Astrocyte (in vitro differentiated cells and primary cell): ENCODE measurements around the gene NTM. TPM values are rescaled to one million over a fixed set of nuclear protein-coding genes. Genes with fewer than 3 reads are reported as not detected.

Experiments
- DNase-seq: peaks from one replicate; pipeline ENCODE4 v3.0.0-alpha.2; 2010; ENCODE audit warnings: low read depth
- FAIRE-seq: peaks from 2 replicates; lab custom pipeline; 2011; peaks lifted over from hg19 to GRCh38; lab: Jason Lieb, UNC
- H2AFZ ChIP-seq: 2 replicates; pipeline ENCODE4 v1.6.0; 2012; ENCODE audit warnings: low read depth, low read length, inconsistent platforms
- H3K27ac ChIP-seq: 2 replicates; pipeline ENCODE4 v1.5.1; 2011; ENCODE audit warnings: low read depth, low read length, inconsistent platforms
- H3K27me3 ChIP-seq: 2 replicates; pipeline ENCODE4 v1.6.0; 2011; ENCODE audit warnings: low read length, inconsistent platforms; ENCODE audit not compliant: insufficient read depth
- H3K36me3 ChIP-seq: 2 replicates; pipeline ENCODE4 v1.5.1; 2011; ENCODE audit warnings: low read length, inconsistent platforms; ENCODE audit not compliant: insufficient read depth
- H3K4me1 ChIP-seq: 2 replicates; pipeline ENCODE4 v1.5.1; 2011; ENCODE audit warnings: low read length, inconsistent platforms; ENCODE audit not compliant: insufficient read depth
- H3K4me2 ChIP-seq: 2 replicates; pipeline ENCODE4 v1.6.0; 2012; ENCODE audit warnings: low read length, inconsistent platforms
- H3K4me3 ChIP-seq: 2 replicates; pipeline ENCODE4 v1.5.1; 2011; ENCODE audit warnings: low read depth, mild to moderate bottlenecking, low read length, inconsistent platforms; ENCODE audit not compliant: insufficient read depth
- H3K79me2 ChIP-seq: 2 replicates; pipeline ENCODE4 v1.6.0; 2012; ENCODE audit warnings: mild to moderate bottlenecking, low read length, inconsistent platforms; ENCODE audit not compliant: insufficient read depth
- H3K9ac ChIP-seq: 2 replicates; pipeline ENCODE4 v1.6.0; 2012; ENCODE audit warnings: mild to moderate bottlenecking, low read length, inconsistent platforms
- H3K9me3 ChIP-seq: 2 replicates; pipeline ENCODE4 v1.5.1; 2012; ENCODE audit warnings: low read depth, mild to moderate bottlenecking, low read length, inconsistent platforms; ENCODE audit not compliant: insufficient read depth
- H4K20me1 ChIP-seq: 2 replicates; pipeline ENCODE4 v1.6.0; 2012; ENCODE audit warnings: low read length, inconsistent platforms; ENCODE audit not compliant: insufficient read depth
- H3K27ac Mint-ChIP-seq: one replicate; pipeline ENCODE4 v1.8.0; 2021; ENCODE audit warnings: mild to moderate bottlenecking, mixed read lengths; ENCODE audit not compliant: unreplicated experiment
- H3K27me3 Mint-ChIP-seq: one replicate; pipeline ENCODE4 v1.8.0; 2021; ENCODE audit warnings: low read depth, mixed read lengths; ENCODE audit not compliant: unreplicated experiment
- H3K36me3 Mint-ChIP-seq: one replicate; pipeline ENCODE4 v1.8.0; 2021; ENCODE audit warnings: low read depth, mixed read lengths; ENCODE audit not compliant: unreplicated experiment
- H3K4me1 Mint-ChIP-seq: one replicate; pipeline ENCODE4 v1.8.0; 2021; ENCODE audit warnings: low read depth, mixed read lengths; ENCODE audit not compliant: unreplicated experiment
- H3K4me3 Mint-ChIP-seq: one replicate; pipeline ENCODE4 v1.8.0; 2021; ENCODE audit warnings: mild to moderate bottlenecking, moderate library complexity, mixed read lengths; ENCODE audit not compliant: unreplicated experiment
- H3K9me3 Mint-ChIP-seq: one replicate; pipeline ENCODE4 v1.8.0; 2021; ENCODE audit warnings: mild to moderate bottlenecking, mixed read lengths; ENCODE audit not compliant: unreplicated experiment
- EZH2 ChIP-seq: IDR thresholded peaks from 2 replicates; pipeline ENCODE4 v1.6.1; 2012; ENCODE audit warnings: mild to moderate bottlenecking, low read length, inconsistent platforms; ENCODE audit not compliant: insufficient read depth
- total RNA-seq: library from RNA; stranded (reverse); gene quantifications from 2 replicates; pipeline ENCODE4 v1.2.1, GENCODE V29; 2021
- TF ChIP-seq, protein P1 (sequence below): IDR thresholded peaks from 2 replicates; pipeline ENCODE4 v1.5.1; 2011; ENCODE audit warnings: low read depth, mild to moderate bottlenecking, inconsistent platforms, low read length, moderate library complexity; ENCODE audit not compliant: insufficient read depth

Gene NTM
- total RNA-seq, 1 donor from 2014 or later = 98.2 TPM

GRCh38 chr11:131583938-131584337, 213.5 kb downstream of the NTM start:
- FAIRE-seq (no peak), DNase-seq (no peak)
- Histone ChIP-seq H3K27me3 (no peaks in the 10 kb centered on the region), H3K9me3 (peaks cover 3% of the 10 kb centered on the region), H4K20me1 (no peaks in the 10 kb centered on the region), H3K4me3 (no peak overlapping the region), H3K36me3 (no peaks in the 10 kb centered on the region), H3K79me2 (no peaks in the 10 kb centered on the region), H3K9ac (no peak overlapping the region), H2AFZ (no peak overlapping the region), H3K4me2 (no peak overlapping the region), H3K27ac (no peak overlapping the region), H3K4me1 (peaks cover 14% of the 10 kb centered on the region)
- H3K4me1 Mint-ChIP-seq = peaks cover 21% of the 10 kb centered on the region
- H3K27me3 Mint-ChIP-seq = peaks cover 7% of the 10 kb centered on the region
- H3K4me3 Mint-ChIP-seq = no peak overlapping the region
- H3K9me3 Mint-ChIP-seq = peaks cover 11% of the 10 kb centered on the region
- peak overlapping the region; percentile 6 for H3K27ac Mint-ChIP-seq
- TF ChIP-seq EZH2 = no peak
- TF ChIP-seq, protein P1, sequence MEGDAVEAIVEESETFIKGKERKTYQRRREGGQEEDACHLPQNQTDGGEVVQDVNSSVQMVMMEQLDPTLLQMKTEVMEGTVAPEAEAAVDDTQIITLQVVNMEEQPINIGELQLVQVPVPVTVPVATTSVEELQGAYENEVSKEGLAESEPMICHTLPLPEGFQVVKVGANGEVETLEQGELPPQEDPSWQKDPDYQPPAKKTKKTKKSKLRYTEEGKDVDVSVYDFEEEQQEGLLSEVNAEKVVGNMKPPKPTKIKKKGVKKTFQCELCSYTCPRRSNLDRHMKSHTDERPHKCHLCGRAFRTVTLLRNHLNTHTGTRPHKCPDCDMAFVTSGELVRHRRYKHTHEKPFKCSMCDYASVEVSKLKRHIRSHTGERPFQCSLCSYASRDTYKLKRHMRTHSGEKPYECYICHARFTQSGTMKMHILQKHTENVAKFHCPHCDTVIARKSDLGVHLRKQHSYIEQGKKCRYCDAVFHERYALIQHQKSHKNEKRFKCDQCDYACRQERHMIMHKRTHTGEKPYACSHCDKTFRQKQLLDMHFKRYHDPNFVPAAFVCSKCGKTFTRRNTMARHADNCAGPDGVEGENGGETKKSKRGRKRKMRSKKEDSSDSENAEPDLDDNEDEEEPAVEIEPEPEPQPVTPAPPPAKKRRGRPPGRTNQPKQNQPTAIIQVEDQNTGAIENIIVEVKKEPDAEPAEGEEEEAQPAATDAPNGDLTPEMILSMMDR = no peak
- H3K36me3 Mint-ChIP-seq = peaks cover 2% of the 10 kb centered on the region

DNA sequence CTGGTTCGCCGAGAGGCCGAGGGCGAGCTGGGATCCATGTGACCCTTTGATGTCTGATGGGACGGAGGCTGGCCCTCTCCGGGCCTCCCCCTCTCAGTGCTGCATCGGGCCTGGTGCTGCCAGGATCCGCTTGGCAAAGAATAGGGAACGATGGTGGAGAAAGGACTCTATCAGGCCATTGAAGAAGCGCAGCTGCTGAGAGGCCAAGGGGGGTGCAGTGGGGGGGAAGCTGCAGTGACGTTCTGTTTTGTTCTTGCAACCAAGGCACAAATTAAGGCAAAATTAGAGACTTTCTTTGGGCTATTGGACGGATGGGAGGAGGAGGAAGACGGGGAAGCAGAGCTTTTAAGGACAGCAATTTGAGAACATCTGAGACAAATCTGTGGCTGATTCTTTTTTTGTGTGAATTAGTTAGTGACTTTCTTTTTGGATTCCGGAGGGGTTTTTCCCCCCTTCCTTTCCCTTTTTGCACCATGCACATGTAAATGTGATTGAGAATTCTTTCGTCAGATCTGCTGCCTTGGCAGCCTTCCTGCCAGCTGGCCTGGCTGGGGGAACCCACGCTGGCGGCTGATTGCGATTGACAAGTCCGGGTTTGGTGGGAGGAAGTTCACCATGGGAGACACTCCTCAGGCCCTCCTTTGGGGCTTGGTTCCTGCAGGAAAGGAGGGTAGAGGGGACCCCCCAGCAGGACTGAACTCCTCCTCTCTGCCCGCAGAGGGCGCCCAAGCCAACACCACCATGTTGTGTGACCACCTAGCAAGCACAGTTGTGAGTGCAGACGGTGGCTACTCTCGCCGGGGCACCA, 214.6 kb downstream of the NTM start:
- TF ChIP-seq, protein P1 = peak; percentile 17
- no peak for TF ChIP-seq EZH2
- Histone ChIP-seq H3K27ac (no peak overlapping the region), H3K36me3 (no peaks in the 10 kb centered on the region), H3K27me3 (no peaks in the 10 kb centered on the region), H4K20me1 (no peaks in the 10 kb centered on the region), H3K79me2 (no peaks in the 10 kb centered on the region), H3K4me1 (peaks cover 14% of the 10 kb centered on the region), H3K4me3 (no peak overlapping the region), H3K4me2 (no peak overlapping the region), H3K9me3 (peaks cover 3% of the 10 kb centered on the region), H3K9ac (no peak overlapping the region), H2AFZ (no peak overlapping the region)
- Mint-ChIP-seq H3K27me3 (peaks cover 8% of the 10 kb centered on the region), H3K4me1 (peaks cover 17% of the 10 kb centered on the region), H3K27ac (no peak overlapping the region), H3K9me3 (peaks cover 11% of the 10 kb centered on the region), H3K36me3 (peaks cover 3% of the 10 kb centered on the region), H3K4me3 (no peak overlapping the region)
- DNase-seq = no peak
- no peak for FAIRE-seq

DNA sequence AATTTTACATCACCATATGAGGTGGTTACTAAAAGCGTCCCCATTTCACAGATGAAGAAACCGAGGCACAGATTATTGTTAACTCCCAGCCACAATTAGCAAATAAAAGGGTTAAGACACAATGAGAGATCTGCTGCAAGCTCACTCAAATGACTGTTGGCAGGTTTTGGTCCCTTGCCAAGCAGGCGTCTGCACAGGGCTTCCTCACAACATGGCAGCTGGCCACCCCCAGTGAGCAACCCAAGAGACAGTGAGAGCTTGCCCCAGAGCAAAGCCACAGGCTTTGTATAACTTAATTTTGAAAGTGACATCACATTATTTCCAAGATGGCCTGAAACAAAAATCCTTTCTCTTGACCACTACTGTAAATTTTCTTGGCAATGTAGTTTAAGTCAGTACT, 217.6 kb downstream of the NTM start:
- H3K4me2 ChIP-seq = no peak overlapping the region
- Mint-ChIP-seq H3K9me3 (peaks cover 11% of the 10 kb centered on the region), H3K4me1 (peaks cover 27% of the 10 kb centered on the region), H3K4me3 (no peak overlapping the region), H3K27me3 (peaks cover 9% of the 10 kb centered on the region), H3K36me3 (peaks cover 6% of the 10 kb centered on the region), H3K27ac (no peak overlapping the region)
- H3K9ac ChIP-seq = no peak overlapping the region
- H3K27ac ChIP-seq = no peak overlapping the region
- no peaks in the 10 kb centered on the region for H4K20me1 ChIP-seq
- H3K36me3 ChIP-seq = no peaks in the 10 kb centered on the region
- no peak overlapping the region for H2AFZ ChIP-seq
- H3K9me3 ChIP-seq = peaks cover 3% of the 10 kb centered on the region
- FAIRE-seq (no peak), DNase-seq (no peak)
- TF ChIP-seq, protein P1 = no peak
- no peak for TF ChIP-seq EZH2
- no peaks in the 10 kb centered on the region for H3K79me2 ChIP-seq
- no peaks in the 10 kb centered on the region for H3K27me3 ChIP-seq
- H3K4me1 ChIP-seq = peaks cover 8% of the 10 kb centered on the region
- no peak overlapping the region for H3K4me3 ChIP-seq
